Measurements from ENCODE around the gene WNT9A. TPM values are rescaled to one million over a fixed set of nuclear protein-coding genes. Genes with fewer than 3 reads are reported as not detected.

The WNT9A gene
- total RNA-seq, 2 donors from 2014 or later = 1.4 to 2.0 TPM

- Histone ChIP-seq H3K4me1 (replicated peaks) (no peaks in the 10 kb centered on the region), H3K27me3 (replicated peaks; ENCODE audit: insufficient read depth) (no peaks in the 10 kb centered on the region), H3K36me3 (no peaks in the 10 kb centered on the region), H3K4me3 (no peak overlapping the region), H3K27ac (no peak overlapping the region), H3K9me3 (no peaks in the 10 kb centered on the region)
- DNase-seq (ENCODE audit: low spot score) = no peak
- intact Hi-C loops (cut with DNase I) = no loop called here
- WGBS = 95% methylated on average over 11 of the region's 11 CpGs
- no peak for TF ChIP-seq POLR2AphosphoS5 (IDR thresholded peaks at IDR 0.05)
- no peak for TF ChIP-seq CTCF (IDR thresholded peaks at IDR 0.05)
Observed at GRCh38 chr1:227920426-227920825, 27.3 kb downstream of the WNT9A start.

- H3K4me1 ChIP-seq (replicated peaks) = no peaks in the 10 kb centered on the region
- H3K27ac ChIP-seq = no peak overlapping the region
- H3K36me3 ChIP-seq = no peaks in the 10 kb centered on the region
- intact Hi-C loops (cut with DNase I) = no loop called here
- no peaks in the 10 kb centered on the region for H3K9me3 ChIP-seq
- no peak for DNase-seq (ENCODE audit: low spot score)
- WGBS = 47% methylated on average over 11 of the region's 12 CpGs
- no peaks in the 10 kb centered on the region for H3K27me3 ChIP-seq (replicated peaks; ENCODE audit: insufficient read depth)
- H3K4me3 ChIP-seq = no peak overlapping the region
- TF ChIP-seq POLR2A (IDR thresholded peaks at IDR 0.05) (no peak), CTCF (IDR thresholded peaks at IDR 0.05) (no peak), POLR2AphosphoS5 (IDR thresholded peaks at IDR 0.05) (no peak)
Observed at GRCh38 chr1:227919906-227920305, 27.8 kb downstream of the WNT9A start.

- no peak for DNase-seq (ENCODE audit: low spot score)
- intact Hi-C loops (cut with DNase I) = no loop called here
- 90% methylated on average over 9 of the region's 9 CpGs for WGBS
- Histone ChIP-seq H3K27ac (no peak overlapping the region), H3K4me1 (replicated peaks) (no peaks in the 10 kb centered on the region), H3K9me3 (no peaks in the 10 kb centered on the region), H3K27me3 (replicated peaks; ENCODE audit: insufficient read depth) (no peaks in the 10 kb centered on the region), H3K36me3 (no peaks in the 10 kb centered on the region), H3K4me3 (no peak overlapping the region)
- TF ChIP-seq POLR2AphosphoS5 (IDR thresholded peaks at IDR 0.05) = no peak
- no peak for TF ChIP-seq POLR2A (IDR thresholded peaks at IDR 0.05)
- TF ChIP-seq CTCF (IDR thresholded peaks at IDR 0.05) = no peak
Observed at GRCh38 chr1:227918736-227919135, 29.0 kb downstream of the WNT9A start.

- Histone ChIP-seq H3K4me1 (replicated peaks) (no peaks in the 10 kb centered on the region), H3K36me3 (no peaks in the 10 kb centered on the region), H3K27ac (no peak overlapping the region), H3K4me3 (no peak overlapping the region), H3K27me3 (replicated peaks; ENCODE audit: insufficient read depth) (no peaks in the 10 kb centered on the region), H3K9me3 (no peaks in the 10 kb centered on the region)
- TF ChIP-seq POLR2AphosphoS5 (IDR thresholded peaks at IDR 0.05) (no peak), POLR2A (IDR thresholded peaks at IDR 0.05) (no peak), CTCF (IDR thresholded peaks at IDR 0.05) (no peak)
- 90% methylated on average over 5 of the region's 5 CpGs for WGBS
- DNase-seq (ENCODE audit: low spot score) = no peak
- intact Hi-C loops (cut with DNase I) = no loop called here
Observed at GRCh38 chr1:227918083-227918700, 29.5 kb downstream of the WNT9A start.
